GM23338 (cell line): ENCODE data around the gene AGTRAP.

Experiments
- CREB1 ChIP-seq: fragments of 250-450 bp; sonication (Bioruptor Pico); IDR thresholded peaks from 2 replicates; pipeline ENCODE4 v1.5.0; 2020; ENCODE audit warnings: low read depth, mild to moderate bottlenecking, moderate library complexity
- CTCF ChIP-seq, 2 experiments: fragments of 200-600 bp in 1 of 2; sonication (generic) in 1 of 2; conservative IDR thresholded peaks; 2 replicates each; pipeline versions ENCODE4 v1.5.1 to v1.6.1; 2016 to 2017; ENCODE audit warnings: antibody characterized with exemption in 2 of 2, low read depth in 2 of 2, mild to moderate bottlenecking in 2 of 2, moderate library complexity in 1 of 2
- EZH2 ChIP-seq: fragments of 200-600 bp; sonication (generic); IDR thresholded peaks from one replicate; pipeline ENCODE4 v1.8.0; 2017; ENCODE audit warnings: antibody characterized with exemption, mild to moderate bottlenecking, low read depth; ENCODE audit not compliant: unreplicated experiment
- EZH2phosphoT487 ChIP-seq: fragments of 200-600 bp; sonication (generic); IDR thresholded peaks from one replicate; pipeline ENCODE4 v1.8.1; 2018; ENCODE audit warnings: antibody characterized with exemption; ENCODE audit not compliant: unreplicated experiment
- JUNB ChIP-seq: IDR thresholded peaks from one replicate; pipeline ENCODE4 v1.6.1; 2016; ENCODE audit warnings: antibody characterized with exemption; ENCODE audit not compliant: unreplicated experiment
- POLR2AphosphoS5 ChIP-seq: IDR thresholded peaks from 2 replicates; pipeline ENCODE4 v1.6.1; 2016; ENCODE audit warnings: antibody characterized with exemption, low read depth
- ZNF114 ChIP-seq: fragments of 250-450 bp; sonication (Bioruptor Pico); IDR thresholded peaks from 2 replicates; pipeline ENCODE4 v1.5.0; 2020; ENCODE audit warnings: mild to moderate bottlenecking, moderate library complexity
- ZNF331 ChIP-seq: fragments of 250-450 bp; sonication (Bioruptor Pico); IDR thresholded peaks from 2 replicates; pipeline ENCODE4 v1.5.0; 2020; ENCODE audit warnings: low read depth, mild to moderate bottlenecking, moderate library complexity

- TF ChIP-seq JUNB (no peak), CTCF (conservative IDR thresholded peaks at IDR 0.05; ENCODE audit: low read depth in 2 of 2) (no peak), CREB1 (CRISPR knock-in tag) (no peak), ZNF114 (CRISPR knock-in tag) (no peak), EZH2phosphoT487 (no peak), POLR2AphosphoS5 (no peak), ZNF331 (no peak), EZH2 (no peak)
Measured at GRCh38 chr1:11764519-11764918, 28.6 kb downstream of the AGTRAP start.
